Kidney (tissue), 14 donors: Measurements from ENCODE around the gene METTL24. TPM values are rescaled to one million over a fixed set of nuclear protein-coding genes. Genes with fewer than 3 reads are reported as not detected.

ENCODE experiments used
- DNase-seq, 5 donors: peaks; one replicate each; pipeline ENCODE4 v3.0.0-alpha.2; 2013 to 2020
- FAIRE-seq: peaks from 2 replicates; lab custom pipeline; 2012; peaks lifted over from hg19 to GRCh38; lab: Jason Lieb, UNC
- H3K27ac ChIP-seq, 2 donors: one replicate each; pipeline ENCODE4 v1.7.0; 2013; ENCODE audit warnings: low read depth in 2 of 2, low read length in 2 of 2, inconsistent platforms in 1 of 2
- H3K27me3 ChIP-seq: one replicate; pipeline ENCODE4 v1.7.1; 2013; ENCODE audit warnings: low read length, inconsistent platforms; ENCODE audit not compliant: control insufficient read depth, insufficient read depth
- H3K36me3 ChIP-seq, 3 donors: one replicate each; pipeline versions ENCODE4 v1.7.0 to v1.7.1; 2013; ENCODE audit warnings: low read length in 3 of 3, control low read depth in 1 of 3, inconsistent platforms in 1 of 3; ENCODE audit not compliant: insufficient read depth in 3 of 3, control insufficient read depth in 2 of 3
- H3K4me1 ChIP-seq, 3 donors: one replicate each; pipeline versions ENCODE4 v1.7.0 to v1.7.1; 2013; ENCODE audit warnings: low read length in 3 of 3, inconsistent platforms in 1 of 3, low read depth in 1 of 3; ENCODE audit not compliant: control insufficient read depth in 2 of 3, insufficient read depth in 2 of 3
- H3K4me3 ChIP-seq, 3 donors: one replicate each; pipeline versions ENCODE4 v1.7.0 to v1.8.1; 2013; ENCODE audit warnings: low read length in 3 of 3, control low read depth in 1 of 3, inconsistent platforms in 1 of 3
- H3K9ac ChIP-seq, 3 donors: one replicate each; pipeline versions ENCODE4 v1.7.0 to v1.7.1; 2013; ENCODE audit warnings: low read length in 3 of 3, control low read depth in 1 of 3, inconsistent platforms in 1 of 3
- H3K9me3 ChIP-seq, 3 donors: one replicate each; pipeline versions ENCODE4 v1.7.0 to v1.7.1; 2013; ENCODE audit warnings: low read length in 3 of 3, control low read depth in 1 of 3, inconsistent platforms in 1 of 3; ENCODE audit not compliant: control insufficient read depth in 2 of 3, insufficient read depth in 1 of 3
- CTCF ChIP-seq: IDR thresholded peaks from 3 replicates; pipeline ENCODE4 v1.5.1; 2012; ENCODE audit warnings: mild to moderate bottlenecking, moderate library complexity, borderline replicate concordance; ENCODE audit not compliant: insufficient read depth; ENCODE audit errors: extremely low read depth
- intact Hi-C: fragments of 100-400 bp; cut with DNase I; formaldehyde crosslinking; loops from one replicate; pipeline ENCODE4 v1.11.1; 2022
- polyA plus RNA-seq: library from polyadenylated mRNA; stranded (reverse); fragments of 350-450 nt; fragmentation: Illumina TruSeq; extraction: RNeasy Lipid Tissue Mini Kit (QIAGEN cat#74804); gene quantifications from one replicate; pipeline ENCODE4 v1.2.3, GENCODE V29; 2014; ENCODE audit warnings: low read depth, low replicate concordance; ENCODE audit not compliant: insufficient read depth
- total RNA-seq: library from RNA; stranded (reverse); fragmentation: NEBNext Ultra II Directional; extraction: Animal tissue kit (Norgen Biotek cat#: 25700); gene quantifications from one replicate; pipeline ENCODE4 v1.2.1, GENCODE V29; 2021
- donor health status: control.
- donor health status: control.
- donor health status: control.
- donor health status: control.
- donor health status: control.
- donor health status: DM: yes; HTN: yes; CAD: no.
- donor health status: Normal renal cell carcinoma (clear cell type).

METTL24 gene
- total and polyA plus RNA-seq, 2 donors from 2014 or later, result 1.4 to 3.5 TPM

GRCh38 chr6:110390404-110390803 lies 32.3 kb upstream of the METTL24 start:
- no peak for FAIRE-seq
- intact Hi-C loops, result no loop called here

GRCh38 chr6:110389689-110390382 lies 31.7 kb upstream of the METTL24 start:
- no peaks in the 10 kb centered on the region for H3K9me3 ChIP-seq
- DNase-seq (no peak), FAIRE-seq (no peak)
- H3K4me1 ChIP-seq, result no peaks in the 10 kb centered on the region
- TF ChIP-seq CTCF, result no peak
- no peaks in the 10 kb centered on the region for H3K27me3 ChIP-seq
- no peak overlapping the region for H3K27ac ChIP-seq
- no peaks in the 10 kb centered on the region for H3K36me3 ChIP-seq
- no peak overlapping the region for H3K9ac ChIP-seq
- no peak overlapping the region for H3K4me3 ChIP-seq
- intact Hi-C loops, result no loop called here

More at GRCh38 chr6:110390404-110390803, 32.3 kb upstream of the METTL24 start:
- Histone ChIP-seq H3K27me3 (no peaks in the 10 kb centered on the region), H3K4me3 (no peak overlapping the region), H3K9ac (no peak overlapping the region), H3K4me1 (no peaks in the 10 kb centered on the region), H3K9me3 (no peaks in the 10 kb centered on the region), H3K27ac (no peak overlapping the region), H3K36me3 (no peaks in the 10 kb centered on the region)
- DNase-seq, result no peak
- no peak for TF ChIP-seq CTCF

- no peak for TF ChIP-seq CTCF
- Histone ChIP-seq H3K27ac (no peak overlapping the region), H3K36me3 (no peaks in the 10 kb centered on the region), H3K27me3 (no peaks in the 10 kb centered on the region), H3K4me1 (no peaks in the 10 kb centered on the region), H3K4me3 (no peak overlapping the region), H3K9ac (no peak overlapping the region), H3K9me3 (no peaks in the 10 kb centered on the region)
- FAIRE-seq (no peak), DNase-seq (no peak)
- intact Hi-C loops, result no loop called here
These were observed 29.8 kb upstream of the METTL24 start for GRCh38 chr6:110387986-110388385.
